Neural cell (in vitro differentiated cells): Measurements from ENCODE around the gene TMEM245. TPM values are rescaled to one million over a fixed set of nuclear protein-coding genes. Genes with fewer than 3 reads are reported as not detected.

Experiments used
- H2AFZ ChIP-seq: fragments of 200-600, 300-800 bp; sonication (generic), shearing (Covaris generic); 2 replicates; pipeline ENCODE4 v1.6.0; 2014; ENCODE audit warnings: low read depth, mild to moderate bottlenecking, antibody characterized with exemption, low read length, moderate library complexity
- H3F3A ChIP-seq: fragments of 200-600 bp; shearing (Covaris generic); 2 replicates; pipeline ENCODE4 v1.6.1; 2016; ENCODE audit warnings: mild to moderate bottlenecking, moderate library complexity, mixed read lengths, antibody characterized with exemption, low read length; ENCODE audit not compliant: insufficient read depth, poor library complexity, severe bottlenecking
- H3K27ac ChIP-seq: fragments of 200-600, 300-800 bp; sonication (generic), shearing (Covaris generic); 2 replicates; pipeline ENCODE4 v1.5.1; 2014; ENCODE audit warnings: mild to moderate bottlenecking, low read length, moderate library complexity
- H3K27me3 ChIP-seq: fragments of 300-800, 200-600 bp; sonication (generic), shearing (Covaris generic); 2 replicates; pipeline ENCODE4 v1.6.0; 2014; ENCODE audit warnings: mild to moderate bottlenecking, low read depth, low read length, moderate library complexity; ENCODE audit not compliant: insufficient read depth
- H3K36me3 ChIP-seq: fragments of 300-800, 200-600 bp; sonication (generic), shearing (Covaris generic); 2 replicates; pipeline ENCODE4 v1.5.1; 2014; ENCODE audit warnings: mild to moderate bottlenecking, antibody characterized with exemption, low read length, moderate library complexity; ENCODE audit not compliant: insufficient read depth
- H3K4me2 ChIP-seq: fragments of 300-800, 200-600 bp; sonication (generic), shearing (Covaris generic); 2 replicates; pipeline ENCODE4 v1.6.0; 2014; ENCODE audit warnings: mild to moderate bottlenecking, low read length
- H3K4me3 ChIP-seq: fragments of 300-800, 200-600 bp; sonication (generic), shearing (Covaris generic); 2 replicates; pipeline ENCODE4 v1.5.1; 2014; ENCODE audit warnings: mild to moderate bottlenecking, low read length, moderate library complexity
- H3K79me2 ChIP-seq: fragments of 200-600 bp; shearing (Covaris generic); replicated peaks from 2 replicates; pipeline ENCODE4 v1.6.0; 2014; ENCODE audit warnings: mild to moderate bottlenecking, low read length, moderate library complexity; ENCODE audit not compliant: insufficient read depth
- H3K9ac ChIP-seq: fragments of 300-800, 200-600 bp; sonication (generic), shearing (Covaris generic); 2 replicates; pipeline ENCODE4 v1.6.1; 2016; ENCODE audit warnings: mild to moderate bottlenecking, low read length, mixed read lengths
- H3K9me2 ChIP-seq: fragments of 200-600 bp; shearing (Covaris generic); 2 replicates; pipeline ENCODE4 v1.6.1; 2016; ENCODE audit warnings: mild to moderate bottlenecking, low read length, mixed read lengths; ENCODE audit not compliant: insufficient read depth
- H3K9me3 ChIP-seq: fragments of 200-600, 300-800 bp; sonication (generic), shearing (Covaris generic); 2 replicates; pipeline ENCODE4 v1.6.1; 2016; ENCODE audit warnings: mild to moderate bottlenecking, mixed run types, low read length, moderate library complexity, mixed read lengths
- H4K20me1 ChIP-seq: fragments of 200-600 bp; shearing (Covaris generic); 2 replicates; pipeline ENCODE4 v1.6.1; 2016; ENCODE audit warnings: mild to moderate bottlenecking, mixed run types; ENCODE audit not compliant: insufficient read depth
- EP300 ChIP-seq: fragments of 450-650 bp; conservative IDR thresholded peaks from 2 replicates; pipeline ENCODE4 v1.6.1; 2014; ENCODE audit warnings: antibody characterized with exemption, mild to moderate bottlenecking, moderate library complexity; ENCODE audit not compliant: poor library complexity, severe bottlenecking
- EZH2 ChIP-seq: fragments of 200-600, 300-800 bp; shearing (Covaris generic), sonication (generic); IDR thresholded peaks from 2 replicates; pipeline ENCODE4 v1.6.1; 2014; ENCODE audit warnings: antibody characterized with exemption, low read length, borderline replicate concordance, mild to moderate bottlenecking; ENCODE audit not compliant: insufficient read depth, poor library complexity, severe bottlenecking
- MXI1 ChIP-seq: fragments of 450-650 bp; conservative IDR thresholded peaks from 2 replicates; pipeline ENCODE4 v1.6.1; 2014; ENCODE audit warnings: antibody characterized with exemption, mild to moderate bottlenecking; ENCODE audit not compliant: poor library complexity, severe bottlenecking
- POLR2AphosphoS5 ChIP-seq: IDR thresholded peaks from 2 replicates; pipeline ENCODE4 v1.6.1; 2012
- RAD21 ChIP-seq: fragments of 450-650 bp; conservative IDR thresholded peaks from 2 replicates; pipeline ENCODE4 v1.6.1; 2014; ENCODE audit warnings: antibody characterized with exemption, mild to moderate bottlenecking, moderate library complexity
- REST ChIP-seq: IDR thresholded peaks from 2 replicates; pipeline ENCODE4 v1.6.1; 2012; ENCODE audit warnings: borderline replicate concordance
- SMC3 ChIP-seq: fragments of 450-650 bp; conservative IDR thresholded peaks from 2 replicates; pipeline ENCODE4 v1.6.1; 2014; ENCODE audit warnings: antibody characterized with exemption, mild to moderate bottlenecking, moderate library complexity; ENCODE audit not compliant: poor library complexity
- TAF1 ChIP-seq: IDR thresholded peaks from 2 replicates; pipeline ENCODE4 v1.6.1; 2012; ENCODE audit warnings: low read depth
- polyA plus RNA-seq: library from polyadenylated mRNA; depleted of rRNA; stranded (reverse); fragments of >200 nt; gene quantifications from 2 replicates; pipeline ENCODE4 v1.2.3, GENCODE V29; 2014
- TF ChIP-seq, protein P1 (sequence below): fragments of 450-650 bp; IDR thresholded peaks from 2 replicates; pipeline ENCODE4 v1.5.1; 2014; ENCODE audit warnings: antibody characterized with exemption, mild to moderate bottlenecking, moderate library complexity; ENCODE audit not compliant: poor library complexity, severe bottlenecking

Gene TMEM245
- polyA plus RNA-seq, 1 donor from 2014 or later, result 32.1 TPM

GRCh38 chr9:109039539-109039938 is 80.2 kb downstream of the TMEM245 start:
- H3K36me3 ChIP-seq, result peaks cover 9% of the 10 kb centered on the region
- TF ChIP-seq REST (no peak), TAF1 (no peak), EZH2 (no peak), RAD21 (no peak), SMC3 (no peak), POLR2AphosphoS5 (no peak), MXI1 (no peak), EP300 (no peak)

DNA sequence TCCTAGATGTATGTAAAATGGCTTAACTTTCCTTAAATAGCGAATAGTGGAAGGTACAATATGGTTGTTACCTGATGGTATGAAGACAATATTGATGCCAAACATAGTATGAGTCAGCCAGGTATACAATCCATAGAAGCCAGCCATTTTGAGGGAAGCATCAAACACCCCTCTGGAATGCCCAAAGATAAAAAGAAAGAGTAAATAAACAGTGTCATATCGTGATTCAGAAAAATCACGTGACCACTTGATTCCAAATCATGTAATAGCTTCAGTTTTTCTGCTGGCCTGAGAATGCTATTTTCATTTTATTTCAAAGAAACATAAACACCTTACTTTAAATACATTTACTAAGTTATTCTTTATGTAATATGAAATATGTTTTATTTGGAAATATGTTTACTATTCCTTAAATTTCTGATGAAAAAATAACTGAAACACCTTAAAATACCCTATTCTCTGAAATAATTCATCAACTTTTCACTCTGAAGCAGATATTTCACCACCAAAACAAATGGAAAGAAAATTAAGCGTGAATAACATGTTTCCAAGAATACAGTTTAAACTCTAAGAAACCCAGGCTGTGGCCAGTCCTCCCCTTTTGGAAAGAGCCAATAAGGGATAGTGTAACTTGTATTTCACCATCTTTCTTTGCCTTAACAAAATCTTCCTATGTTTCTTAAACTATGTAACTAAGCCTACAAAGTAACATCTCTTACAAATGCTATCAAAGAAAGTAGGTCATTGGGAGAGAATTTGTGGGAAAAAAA is 81.6 kb downstream of the TMEM245 start:
- Histone ChIP-seq H3K27ac (no peak overlapping the region), H3K9me3 (no peaks in the 10 kb centered on the region), H3K36me3 (peaks cover 5% of the 10 kb centered on the region), H3K4me2 (no peak overlapping the region), H2AFZ (no peak overlapping the region), H3K27me3 (no peaks in the 10 kb centered on the region), H3F3A (no peaks in the 10 kb centered on the region), H3K79me2 (no peaks in the 10 kb centered on the region), H3K4me3 (no peak overlapping the region), H4K20me1 (no peaks in the 10 kb centered on the region), H3K9ac (no peak overlapping the region), H3K9me2 (no peaks in the 10 kb centered on the region)
- TF ChIP-seq TAF1 (no peak), EZH2 (no peak), RAD21 (no peak), SMC3 (no peak), EP300 (no peak), REST (no peak), MXI1 (no peak), POLR2AphosphoS5 (no peak)
- TF ChIP-seq, protein P1, sequence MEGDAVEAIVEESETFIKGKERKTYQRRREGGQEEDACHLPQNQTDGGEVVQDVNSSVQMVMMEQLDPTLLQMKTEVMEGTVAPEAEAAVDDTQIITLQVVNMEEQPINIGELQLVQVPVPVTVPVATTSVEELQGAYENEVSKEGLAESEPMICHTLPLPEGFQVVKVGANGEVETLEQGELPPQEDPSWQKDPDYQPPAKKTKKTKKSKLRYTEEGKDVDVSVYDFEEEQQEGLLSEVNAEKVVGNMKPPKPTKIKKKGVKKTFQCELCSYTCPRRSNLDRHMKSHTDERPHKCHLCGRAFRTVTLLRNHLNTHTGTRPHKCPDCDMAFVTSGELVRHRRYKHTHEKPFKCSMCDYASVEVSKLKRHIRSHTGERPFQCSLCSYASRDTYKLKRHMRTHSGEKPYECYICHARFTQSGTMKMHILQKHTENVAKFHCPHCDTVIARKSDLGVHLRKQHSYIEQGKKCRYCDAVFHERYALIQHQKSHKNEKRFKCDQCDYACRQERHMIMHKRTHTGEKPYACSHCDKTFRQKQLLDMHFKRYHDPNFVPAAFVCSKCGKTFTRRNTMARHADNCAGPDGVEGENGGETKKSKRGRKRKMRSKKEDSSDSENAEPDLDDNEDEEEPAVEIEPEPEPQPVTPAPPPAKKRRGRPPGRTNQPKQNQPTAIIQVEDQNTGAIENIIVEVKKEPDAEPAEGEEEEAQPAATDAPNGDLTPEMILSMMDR, result no peak

More at GRCh38 chr9:109039539-109039938, 80.2 kb downstream of the TMEM245 start:
- H3K4me3 ChIP-seq, result no peak overlapping the region
- no peaks in the 10 kb centered on the region for H3K27me3 ChIP-seq
- H3K9ac ChIP-seq, result no peak overlapping the region
- no peaks in the 10 kb centered on the region for H3K9me2 ChIP-seq
- no peak overlapping the region for H3K4me2 ChIP-seq
- H3K9me3 ChIP-seq, result no peaks in the 10 kb centered on the region
- no peaks in the 10 kb centered on the region for H3F3A ChIP-seq
- H2AFZ ChIP-seq, result no peak overlapping the region
- no peaks in the 10 kb centered on the region for H3K79me2 ChIP-seq
- H3K27ac ChIP-seq, result no peak overlapping the region
- no peaks in the 10 kb centered on the region for H4K20me1 ChIP-seq
